ENCODE results near the gene SPON2. TPM values are rescaled to one million over a fixed set of nuclear protein-coding genes. Genes with fewer than 3 reads are reported as not detected.

SPON2 gene
- total RNA-seq, 1 donor from 2014 or later, result 149 TPM

DNA sequence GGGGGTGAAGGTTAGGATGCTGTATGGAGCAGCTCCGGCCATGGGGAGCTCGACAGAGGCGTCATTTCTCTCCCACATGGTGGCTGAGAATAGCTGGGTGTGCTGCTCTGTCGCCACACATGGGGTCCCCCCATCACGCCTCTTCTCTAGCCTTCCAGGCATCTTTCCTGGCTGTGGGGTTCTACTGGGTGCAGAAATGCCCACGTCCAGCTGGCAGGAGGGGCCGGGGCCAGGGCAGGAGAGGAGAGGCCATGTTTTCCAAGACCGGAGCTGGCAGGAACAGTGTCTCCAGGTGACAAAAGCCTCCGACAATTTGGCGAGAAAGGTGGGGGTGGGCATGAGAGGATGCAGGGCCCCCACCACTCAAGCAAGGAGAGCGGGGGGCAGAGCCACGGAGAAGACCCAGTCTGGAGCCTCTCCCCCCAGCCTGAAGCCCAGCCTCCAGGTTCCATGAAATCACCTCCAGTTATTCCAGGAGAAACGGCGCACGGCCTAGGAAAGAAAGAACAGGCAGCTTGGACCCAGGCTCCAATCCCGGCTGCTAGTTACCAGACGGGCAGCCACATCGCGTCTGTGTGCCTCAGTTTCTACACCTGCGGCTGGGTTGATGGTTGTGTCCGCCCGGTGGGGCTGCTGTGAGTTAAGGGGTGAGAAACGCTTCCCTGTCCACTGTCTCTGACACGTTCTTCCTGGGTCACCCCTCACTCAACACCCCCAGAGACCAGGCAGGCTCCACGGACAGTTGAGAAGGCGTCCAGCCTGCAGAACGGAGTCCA, 27.4 kb upstream of the SPON2 start:
- TF ChIP-seq, protein P1, sequence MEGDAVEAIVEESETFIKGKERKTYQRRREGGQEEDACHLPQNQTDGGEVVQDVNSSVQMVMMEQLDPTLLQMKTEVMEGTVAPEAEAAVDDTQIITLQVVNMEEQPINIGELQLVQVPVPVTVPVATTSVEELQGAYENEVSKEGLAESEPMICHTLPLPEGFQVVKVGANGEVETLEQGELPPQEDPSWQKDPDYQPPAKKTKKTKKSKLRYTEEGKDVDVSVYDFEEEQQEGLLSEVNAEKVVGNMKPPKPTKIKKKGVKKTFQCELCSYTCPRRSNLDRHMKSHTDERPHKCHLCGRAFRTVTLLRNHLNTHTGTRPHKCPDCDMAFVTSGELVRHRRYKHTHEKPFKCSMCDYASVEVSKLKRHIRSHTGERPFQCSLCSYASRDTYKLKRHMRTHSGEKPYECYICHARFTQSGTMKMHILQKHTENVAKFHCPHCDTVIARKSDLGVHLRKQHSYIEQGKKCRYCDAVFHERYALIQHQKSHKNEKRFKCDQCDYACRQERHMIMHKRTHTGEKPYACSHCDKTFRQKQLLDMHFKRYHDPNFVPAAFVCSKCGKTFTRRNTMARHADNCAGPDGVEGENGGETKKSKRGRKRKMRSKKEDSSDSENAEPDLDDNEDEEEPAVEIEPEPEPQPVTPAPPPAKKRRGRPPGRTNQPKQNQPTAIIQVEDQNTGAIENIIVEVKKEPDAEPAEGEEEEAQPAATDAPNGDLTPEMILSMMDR (IDR thresholded peaks at IDR 0.05), result no peak
- H3K9me3 Mint-ChIP-seq (ENCODE audit: unreplicated experiment), result no peaks in the 10 kb centered on the region
- H3K4me1 Mint-ChIP-seq (ENCODE audit: unreplicated experiment), result peaks cover 40% of the 10 kb centered on the region
- no peak overlapping the region for H3K27ac Mint-ChIP-seq (ENCODE audit: unreplicated experiment)
- H3K36me3 Mint-ChIP-seq (ENCODE audit: unreplicated experiment), result peaks cover 3% of the 10 kb centered on the region
- peak; percentile 76 for DNase-seq (ENCODE audit: extremely low spot score, unreplicated experiment)
- H3K27me3 Mint-ChIP-seq (ENCODE audit: unreplicated experiment), result peaks cover 3% of the 10 kb centered on the region
- no peak overlapping the region for H3K4me3 Mint-ChIP-seq (ENCODE audit: unreplicated experiment)

DNA sequence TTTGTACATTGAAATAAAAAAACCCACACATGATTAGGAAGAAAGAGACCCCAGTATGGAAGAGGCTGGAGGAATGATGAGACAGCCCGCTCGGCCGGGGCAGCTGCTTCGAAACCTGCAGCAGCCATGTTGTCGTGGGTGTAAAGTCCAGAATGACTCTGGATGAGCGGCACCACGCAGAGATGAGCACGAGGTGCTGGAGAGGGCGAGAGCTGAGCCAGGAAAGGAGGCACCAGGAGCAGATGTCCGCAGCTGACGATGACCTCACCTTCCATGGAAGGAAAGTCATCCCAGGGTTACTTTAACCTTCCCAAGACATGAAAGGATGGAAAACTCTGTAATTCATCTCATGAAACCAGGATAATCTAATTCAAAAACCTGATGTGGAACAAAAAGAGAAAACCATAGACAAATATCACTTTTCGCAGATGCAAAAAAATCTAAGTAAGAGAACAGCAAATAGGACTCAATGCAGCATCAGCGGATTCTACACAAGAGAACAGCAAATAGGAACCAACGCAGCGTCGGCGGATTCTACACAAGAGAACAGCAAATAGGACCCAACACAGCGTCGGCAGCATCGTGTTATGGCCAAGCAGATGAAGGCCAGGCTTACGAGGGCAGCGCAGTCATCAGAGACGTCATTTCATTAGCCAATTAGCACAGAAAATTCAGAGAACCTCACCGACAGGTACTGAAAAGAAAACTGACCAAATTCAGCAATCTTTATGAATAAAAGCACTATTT, 25.9 kb upstream of the SPON2 start:
- TF ChIP-seq, protein P1 (IDR thresholded peaks at IDR 0.05), result no peak
- peaks cover 3% of the 10 kb centered on the region for H3K36me3 Mint-ChIP-seq (ENCODE audit: unreplicated experiment)
- no peak overlapping the region for H3K4me3 Mint-ChIP-seq (ENCODE audit: unreplicated experiment)
- peaks cover 3% of the 10 kb centered on the region for H3K27me3 Mint-ChIP-seq (ENCODE audit: unreplicated experiment)
- H3K4me1 Mint-ChIP-seq (ENCODE audit: unreplicated experiment), result peaks cover 35% of the 10 kb centered on the region
- no peak overlapping the region for H3K27ac Mint-ChIP-seq (ENCODE audit: unreplicated experiment)
- peak; percentile 57 for DNase-seq (ENCODE audit: extremely low spot score, unreplicated experiment)
- H3K9me3 Mint-ChIP-seq (ENCODE audit: unreplicated experiment), result no peaks in the 10 kb centered on the region

DNA sequence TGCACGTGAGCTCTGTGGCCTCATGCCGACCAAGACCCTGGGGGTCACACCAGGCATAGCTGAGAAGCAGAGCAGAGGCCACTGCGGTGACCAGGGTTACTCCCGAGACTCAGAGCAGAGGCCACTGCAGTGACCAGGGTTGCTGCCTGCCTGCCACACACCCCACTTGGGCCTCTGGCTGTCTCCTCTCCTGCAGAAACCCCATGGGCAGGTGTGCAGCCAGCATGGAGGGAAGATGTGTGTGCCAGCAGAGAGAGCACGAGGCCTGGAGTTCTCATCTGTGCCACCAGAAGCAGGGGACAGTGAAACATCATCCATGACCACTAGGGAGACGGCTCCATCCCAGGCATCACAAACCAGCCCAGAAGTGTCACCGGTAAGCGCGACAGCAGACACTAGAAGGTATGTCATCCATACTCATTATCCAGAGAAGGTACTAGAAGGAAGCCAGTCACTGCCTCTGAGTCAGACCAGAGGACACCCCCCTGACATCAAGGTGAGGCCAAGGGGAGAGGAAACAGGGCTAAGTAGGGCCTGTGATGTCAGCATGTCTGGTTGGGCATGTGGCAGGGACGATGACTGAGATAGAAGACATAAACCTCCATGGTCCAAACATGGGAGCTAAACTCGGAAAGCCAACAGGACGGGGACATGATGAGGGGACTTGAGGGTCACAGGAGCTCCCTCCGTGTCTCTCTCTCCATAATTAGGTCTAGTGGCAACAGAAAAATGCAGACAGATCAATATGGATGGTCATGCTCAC, 24.2 kb upstream of the SPON2 start:
- Mint-ChIP-seq H3K4me3 (ENCODE audit: unreplicated experiment) (no peak overlapping the region), H3K27me3 (ENCODE audit: unreplicated experiment) (peaks cover 3% of the 10 kb centered on the region), H3K27ac (ENCODE audit: unreplicated experiment) (no peak overlapping the region), H3K36me3 (ENCODE audit: unreplicated experiment) (peaks cover 3% of the 10 kb centered on the region), H3K9me3 (ENCODE audit: unreplicated experiment) (no peaks in the 10 kb centered on the region), H3K4me1 (ENCODE audit: unreplicated experiment) (peaks cover 44% of the 10 kb centered on the region)
- DNase-seq (ENCODE audit: extremely low spot score, unreplicated experiment), result peak; percentile 77
- TF ChIP-seq, protein P1 (IDR thresholded peaks at IDR 0.05), result no peak

GRCh38 chr4:1195891-1196401, 23.6 kb upstream of the SPON2 start:
- peaks cover 3% of the 10 kb centered on the region for H3K36me3 Mint-ChIP-seq (ENCODE audit: unreplicated experiment)
- H3K27me3 Mint-ChIP-seq (ENCODE audit: unreplicated experiment), result peaks cover 3% of the 10 kb centered on the region
- peak; percentile 63 for DNase-seq (ENCODE audit: extremely low spot score, unreplicated experiment)
- H3K4me3 Mint-ChIP-seq (ENCODE audit: unreplicated experiment), result no peak overlapping the region
- TF ChIP-seq, protein P1 (IDR thresholded peaks at IDR 0.05), result no peak
- peaks cover 4% of the 10 kb centered on the region for H3K9me3 Mint-ChIP-seq (ENCODE audit: unreplicated experiment)
- H3K4me1 Mint-ChIP-seq (ENCODE audit: unreplicated experiment), result peaks cover 46% of the 10 kb centered on the region
- H3K27ac Mint-ChIP-seq (ENCODE audit: unreplicated experiment), result peak overlapping the region; percentile 18

Measured in osteocyte (in vitro differentiated cells).